Natural killer cell (primary cell): ENCODE data around the gene ARID4B. TPM values are rescaled to one million over a fixed set of nuclear protein-coding genes. Genes with fewer than 3 reads are reported as not detected.

ENCODE experiments used
- ATAC-seq, 3 donors: fragments of 150-1000 bp in 2 of 3; fragments of 200-7000 bp in 1 of 3; cut with Tn5 transposase; 1 replicate in 1 of 3; 2 replicates in 2 of 3; pipeline ENCODE4 v1.10.0; 2021; ENCODE audit warnings: mild to moderate bottlenecking in 2 of 3, moderate library complexity in 2 of 3
- DNase-seq, 2 donors: peaks; one replicate each; pipeline versions ENCODE4 v3.0.0 to v3.0.0-alpha.2; 2013 to 2021; ENCODE audit warnings: mixed read lengths in 1 of 2
- H3K27ac ChIP-seq: one replicate; pipeline ENCODE4 v1.5.1; 2013; ENCODE audit warnings: mild to moderate bottlenecking, low read length
- H3K27me3 ChIP-seq: one replicate; pipeline ENCODE4 v1.6.1; 2013; ENCODE audit warnings: low read length; ENCODE audit not compliant: control insufficient read depth, insufficient read depth
- H3K36me3 ChIP-seq: one replicate; pipeline ENCODE4 v1.6.1; 2013; ENCODE audit warnings: low read length; ENCODE audit not compliant: control insufficient read depth, insufficient read depth
- H3K4me1 ChIP-seq: one replicate; pipeline ENCODE4 v1.6.1; 2013; ENCODE audit warnings: low read length; ENCODE audit not compliant: control insufficient read depth, insufficient read depth
- H3K4me3 ChIP-seq: one replicate; pipeline ENCODE4 v1.5.1; 2013; ENCODE audit warnings: low read length
- H3K9me3 ChIP-seq: one replicate; pipeline ENCODE4 v1.6.1; 2013; ENCODE audit warnings: low read length; ENCODE audit not compliant: control insufficient read depth, insufficient read depth
- H3K27ac Mint-ChIP-seq, 2 donors: one replicate each; pipeline ENCODE4 v1.8.0; 2022; ENCODE audit warnings: mild to moderate bottlenecking in 2 of 2, mixed read lengths in 2 of 2, moderate library complexity in 1 of 2
- H3K27me3 Mint-ChIP-seq, 2 donors: one replicate each; pipeline ENCODE4 v1.8.0; 2022; ENCODE audit warnings: low read depth in 2 of 2, mixed read lengths in 2 of 2
- H3K36me3 Mint-ChIP-seq: one replicate; pipeline ENCODE4 v1.8.0; 2022; ENCODE audit warnings: mixed read lengths
- H3K4me1 Mint-ChIP-seq, 2 donors: one replicate each; pipeline ENCODE4 v1.8.0; 2022; ENCODE audit warnings: mixed read lengths in 2 of 2
- H3K4me3 Mint-ChIP-seq: one replicate; pipeline ENCODE4 v1.8.0; 2022; ENCODE audit warnings: mild to moderate bottlenecking, moderate library complexity, mixed read lengths
- H3K9me3 Mint-ChIP-seq, 2 donors: one replicate each; pipeline ENCODE4 v1.8.0; 2022; ENCODE audit warnings: mixed read lengths in 2 of 2
- WGBS: methylation state at CpG from one replicate; pipeline ENCODE4 v1.1.7; 2013; ENCODE audit warnings: missing lambda C conversion rate; ENCODE audit not compliant: insufficient coverage; 5-methylcytosine and 5-hydroxymethylcytosine counted together
- intact Hi-C: fragments of 100-400 bp; cut with micrococcal nuclease; formaldehyde crosslinking; loops from one replicate; pipeline ENCODE4 v1.14.2; 2022
- total RNA-seq, 4 donors: library from RNA; stranded (reverse); fragments of 120-200 nt in 1 of 4; gene quantifications; one replicate each; pipeline versions ENCODE4 v1.2.3 to v1.2.4, GENCODE V29; 2013 to 2022
- TF ChIP-seq, protein P1 (sequence below): fragments of 200-600 bp; IDR thresholded peaks from one replicate; pipeline ENCODE4 v1.8.0; 2022; ENCODE audit warnings: antibody characterized with exemption

ARID4B gene
- total RNA-seq, 3 donors from 2014 or later (not counting 1 experiment from before 2014, with no cell fraction given), result 161 to 189 (median 178) TPM

DNA sequence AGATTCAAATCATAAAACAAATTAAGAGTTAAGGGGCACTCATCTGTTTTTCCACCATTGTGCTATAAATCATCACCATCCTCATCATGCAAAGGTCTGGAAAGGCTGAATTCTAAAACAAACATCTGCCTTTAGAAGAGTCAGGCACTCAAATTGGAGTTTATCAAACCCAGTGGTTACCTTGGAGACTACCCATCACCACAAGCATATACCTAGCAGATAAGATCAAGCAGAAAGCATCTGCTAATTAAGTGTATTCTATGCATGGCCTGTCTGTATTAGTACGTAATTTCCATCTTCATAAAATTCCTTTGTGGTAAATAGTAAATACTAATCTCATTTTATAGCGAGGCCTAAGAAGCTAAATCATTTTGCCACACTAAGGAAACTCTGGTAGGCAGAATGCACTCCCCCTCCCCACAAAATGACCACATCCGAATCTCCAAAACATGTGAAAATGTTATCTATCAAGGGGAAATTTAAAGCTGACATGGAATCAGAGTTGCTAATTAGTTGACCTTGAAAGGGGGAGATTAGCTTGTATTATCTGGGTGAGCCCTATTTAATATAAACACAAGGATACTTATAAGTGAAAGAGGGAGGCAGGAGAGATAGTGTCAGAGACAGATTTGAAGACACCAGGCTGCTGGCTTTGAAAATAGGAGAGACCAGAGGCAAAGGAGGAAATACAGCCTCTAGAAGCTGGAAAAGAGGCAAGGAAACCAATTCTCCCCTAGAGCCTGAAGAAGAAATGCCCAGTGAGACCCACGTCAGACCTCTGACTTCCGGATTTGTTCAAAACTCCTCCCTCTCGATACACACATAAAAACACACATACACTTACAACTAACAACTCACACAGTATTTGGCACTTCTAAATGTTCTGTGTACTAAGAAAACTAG is 23.2 kb downstream of the ARID4B start:
- no peaks in the 10 kb centered on the region for H3K36me3 Mint-ChIP-seq
- 7% methylated on average over 3 of the region's 6 CpGs for WGBS
- peaks cover 44 to 57% of the 10 kb centered on the region in 2 donors for H3K4me1 Mint-ChIP-seq
- H3K27me3 Mint-ChIP-seq, result no peaks in the 10 kb centered on the region
- H3K4me1 ChIP-seq, result peaks cover 55% of the 10 kb centered on the region
- DNase-seq (peak in 1 of 2 donors; percentile 78), ATAC-seq (peak; percentile 70 to 73 (median 71))
- peak overlapping the region; percentile 82 for H3K4me3 Mint-ChIP-seq
- no peaks in the 10 kb centered on the region for H3K27me3 ChIP-seq
- intact Hi-C loops, result loop anchor here (1.0 to 2.0 kb wide), 3 partner anchors 7 to 24 kb away; partner anchors contain the start of genes ARID4B and GGPS1
- H3K4me3 ChIP-seq, result no peak overlapping the region
- H3K27ac Mint-ChIP-seq, result peak overlapping the region; percentile 94 to 97
- no peaks in the 10 kb centered on the region for H3K9me3 Mint-ChIP-seq
- peak overlapping the region; percentile 77 for H3K27ac ChIP-seq
- peaks cover 2% of the 10 kb centered on the region for H3K36me3 ChIP-seq
- H3K9me3 ChIP-seq, result no peaks in the 10 kb centered on the region
- TF ChIP-seq, protein P1, sequence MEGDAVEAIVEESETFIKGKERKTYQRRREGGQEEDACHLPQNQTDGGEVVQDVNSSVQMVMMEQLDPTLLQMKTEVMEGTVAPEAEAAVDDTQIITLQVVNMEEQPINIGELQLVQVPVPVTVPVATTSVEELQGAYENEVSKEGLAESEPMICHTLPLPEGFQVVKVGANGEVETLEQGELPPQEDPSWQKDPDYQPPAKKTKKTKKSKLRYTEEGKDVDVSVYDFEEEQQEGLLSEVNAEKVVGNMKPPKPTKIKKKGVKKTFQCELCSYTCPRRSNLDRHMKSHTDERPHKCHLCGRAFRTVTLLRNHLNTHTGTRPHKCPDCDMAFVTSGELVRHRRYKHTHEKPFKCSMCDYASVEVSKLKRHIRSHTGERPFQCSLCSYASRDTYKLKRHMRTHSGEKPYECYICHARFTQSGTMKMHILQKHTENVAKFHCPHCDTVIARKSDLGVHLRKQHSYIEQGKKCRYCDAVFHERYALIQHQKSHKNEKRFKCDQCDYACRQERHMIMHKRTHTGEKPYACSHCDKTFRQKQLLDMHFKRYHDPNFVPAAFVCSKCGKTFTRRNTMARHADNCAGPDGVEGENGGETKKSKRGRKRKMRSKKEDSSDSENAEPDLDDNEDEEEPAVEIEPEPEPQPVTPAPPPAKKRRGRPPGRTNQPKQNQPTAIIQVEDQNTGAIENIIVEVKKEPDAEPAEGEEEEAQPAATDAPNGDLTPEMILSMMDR, result no peak

DNA sequence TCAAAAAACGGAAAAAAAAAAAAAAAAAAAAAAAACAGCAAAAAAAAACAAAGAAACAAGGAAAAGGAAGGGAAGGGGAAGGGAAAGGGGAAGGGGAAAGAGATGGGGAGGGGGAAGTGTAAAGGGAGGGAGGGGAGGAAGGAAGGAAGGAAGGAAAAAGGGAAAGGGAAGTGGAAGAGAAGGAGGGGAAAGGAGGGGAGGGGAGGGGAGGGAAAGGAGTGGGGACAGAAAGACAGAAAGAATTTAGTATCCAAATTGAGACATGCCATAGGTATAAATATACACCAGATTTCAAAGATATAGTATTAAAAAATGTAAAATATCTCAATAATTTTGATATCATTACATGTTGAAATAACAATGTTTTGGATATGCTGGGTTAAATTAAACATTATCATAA is 25.8 kb downstream of the ARID4B start:
- intact Hi-C loops, result no loop called here
- H3K4me3 Mint-ChIP-seq, result peak overlapping the region; percentile 21
- peaks cover 0 to 2% of the 10 kb centered on the region in 2 donors for H3K9me3 Mint-ChIP-seq
- H3K36me3 Mint-ChIP-seq, result no peaks in the 10 kb centered on the region
- no peak overlapping the region for H3K27ac ChIP-seq
- peaks cover 2% of the 10 kb centered on the region for H3K36me3 ChIP-seq
- no peak for ATAC-seq
- H3K27ac Mint-ChIP-seq, result peak overlapping the region; percentile 94 to 97
- H3K4me3 ChIP-seq, result no peak overlapping the region
- no peak for DNase-seq
- no peaks in the 10 kb centered on the region for H3K27me3 Mint-ChIP-seq
- H3K27me3 ChIP-seq, result no peaks in the 10 kb centered on the region
- H3K4me1 ChIP-seq, result peaks cover 57% of the 10 kb centered on the region
- H3K9me3 ChIP-seq, result no peaks in the 10 kb centered on the region
- WGBS, result no CpG with 5 or more reads among the region's 1 CpG
- TF ChIP-seq, protein P1, result no peak
- peaks cover 63 to 73% of the 10 kb centered on the region in 2 donors for H3K4me1 Mint-ChIP-seq

DNA sequence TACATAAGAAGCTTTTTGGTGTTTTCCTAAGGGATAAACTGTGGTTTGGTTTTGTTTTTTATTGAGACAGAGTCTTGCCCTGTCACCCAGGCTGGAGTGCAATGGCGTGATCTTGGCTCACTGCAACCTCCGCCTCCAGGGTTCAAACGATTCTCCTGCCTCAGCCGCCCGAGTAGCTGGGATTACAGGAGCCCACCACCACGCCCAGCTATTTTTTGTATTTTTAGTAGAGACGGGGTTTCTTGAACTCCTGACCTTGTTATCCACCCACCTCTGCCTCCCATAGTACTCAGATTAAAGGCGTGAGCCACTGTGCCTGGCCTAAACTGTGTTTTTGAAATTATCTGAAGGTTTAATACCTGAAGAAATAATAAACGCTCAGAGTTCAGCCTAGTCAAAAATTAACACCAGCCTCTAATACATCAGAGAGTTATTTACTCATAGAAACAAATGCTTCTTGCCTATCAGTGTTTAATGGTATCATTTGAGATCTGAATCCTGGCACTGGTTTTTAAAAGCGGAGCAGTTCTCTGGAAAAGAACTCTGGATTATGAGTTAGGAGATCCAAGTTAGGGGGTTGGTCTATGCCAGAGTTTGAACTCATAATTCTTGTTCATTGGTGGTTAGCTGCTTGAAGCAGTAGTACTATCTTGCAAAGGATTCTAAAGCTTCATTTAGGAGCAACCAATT is 28.7 kb downstream of the ARID4B start:
- H3K4me1 ChIP-seq, result peaks cover 56% of the 10 kb centered on the region
- DNase-seq (no peak), ATAC-seq (no peak)
- H3K4me3 ChIP-seq, result no peak overlapping the region
- Mint-ChIP-seq H3K9me3 (peaks cover 0 to 4% of the 10 kb centered on the region in 2 donors), H3K4me1 (peaks cover 53 to 58% of the 10 kb centered on the region in 2 donors), H3K4me3 (peak overlapping the region; percentile 47), H3K27ac (peak overlapping the region; percentile 81 to 90), H3K27me3 (no peaks in the 10 kb centered on the region), H3K36me3 (no peaks in the 10 kb centered on the region)
- peaks cover 10% of the 10 kb centered on the region for H3K9me3 ChIP-seq
- intact Hi-C loops, result no loop called here
- TF ChIP-seq, protein P1, result no peak
- no peaks in the 10 kb centered on the region for H3K36me3 ChIP-seq
- H3K27ac ChIP-seq, result peak overlapping the region; percentile 38
- no peaks in the 10 kb centered on the region for H3K27me3 ChIP-seq
- 85% methylated on average over 6 of the region's 10 CpGs for WGBS
